ENCODE data around the gene WWOX. TPM values are rescaled to one million over a fixed set of nuclear protein-coding genes. Genes with fewer than 3 reads are reported as not detected.

The WWOX gene
- total and polyA plus RNA-seq, 4 experiments from 2014 or later = 10.4 to 23.1 (median 17.5) TPM

GRCh38 chr16:78720416-78720815 is 621.0 kb downstream of the WWOX start:
- DNase-seq = no peak
- CTCF ChIA-PET (ENCODE audit: partially characterized antibody) = no interaction called here

GRCh38 chr16:78727536-78727935 is 628.1 kb downstream of the WWOX start:
- POLR2A ChIA-PET (ENCODE audit: partially characterized antibody) = no interaction called here
- CTCF ChIA-PET (ENCODE audit: partially characterized antibody) = no interaction called here
- no peaks in the 10 kb centered on the region for H3K4me1 ChIP-seq (ENCODE audit: insufficient read depth, low read length)
- Mint-ChIP-seq H3K27ac (no peak overlapping the region), H3K36me3 (peaks cover 0 to 5% of the 10 kb centered on the region in 2 donors), H3K4me3 (no peak overlapping the region), H3K9me3 (peaks cover 0 to 1% (median 0%) of the 10 kb centered on the region in 8 donors), H3K4me1 (peaks cover 0 to 1% (median 0%) of the 10 kb centered on the region in 4 donors), H3K27me3 (peaks cover 0 to 1% of the 10 kb centered on the region in 2 donors)
- no peaks in the 10 kb centered on the region for H3K36me3 ChIP-seq (ENCODE audit: insufficient read depth, low read length)
- DNase-seq = no peak
- H3K9me3 ChIP-seq (ENCODE audit: control insufficient read depth in 1 of 2, low read length in 2 of 2) = no peaks in the 10 kb centered on the region
- no peak overlapping the region for H3K4me3 ChIP-seq (ENCODE audit: low read length in 2 of 2)
- intact Hi-C loops (cut with micrococcal nuclease) = no loop called here
- no peak overlapping the region for H3K27ac ChIP-seq (ENCODE audit: low read depth, low read length)
- no peaks in the 10 kb centered on the region for H3K27me3 ChIP-seq (ENCODE audit: insufficient read depth, low read length)

More at GRCh38 chr16:78720416-78720815, 621.0 kb downstream of the WWOX start:
- Mint-ChIP-seq H3K27ac (no peak overlapping the region), H3K36me3 (no peaks in the 10 kb centered on the region), H3K27me3 (no peaks in the 10 kb centered on the region), H3K9me3 (no peaks in the 10 kb centered on the region), H3K4me1 (peaks cover 0 to 3% (median under 1%) of the 10 kb centered on the region in 4 donors), H3K4me3 (no peak overlapping the region)
- Histone ChIP-seq H3K9me3 (ENCODE audit: control insufficient read depth in 1 of 2, low read length in 2 of 2) (no peaks in the 10 kb centered on the region), H3K36me3 (ENCODE audit: insufficient read depth, low read length) (no peaks in the 10 kb centered on the region), H3K4me1 (ENCODE audit: insufficient read depth, low read length) (no peaks in the 10 kb centered on the region), H3K27me3 (ENCODE audit: insufficient read depth, low read length) (no peaks in the 10 kb centered on the region), H3K4me3 (ENCODE audit: low read length in 2 of 2) (no peak overlapping the region), H3K27ac (ENCODE audit: low read depth, low read length) (no peak overlapping the region)
- intact Hi-C loops (cut with micrococcal nuclease) = no loop called here
- POLR2A ChIA-PET (ENCODE audit: partially characterized antibody) = no interaction called here

GRCh38 chr16:78729687-78730086 is 630.2 kb downstream of the WWOX start:
- Histone ChIP-seq H3K27me3 (ENCODE audit: insufficient read depth, low read length) (no peaks in the 10 kb centered on the region), H3K4me3 (ENCODE audit: low read length in 2 of 2) (no peak overlapping the region), H3K4me1 (ENCODE audit: insufficient read depth, low read length) (no peaks in the 10 kb centered on the region), H3K36me3 (ENCODE audit: insufficient read depth, low read length) (no peaks in the 10 kb centered on the region), H3K27ac (ENCODE audit: low read depth, low read length) (no peak overlapping the region), H3K9me3 (ENCODE audit: control insufficient read depth in 1 of 2, low read length in 2 of 2) (no peaks in the 10 kb centered on the region)
- intact Hi-C loops (cut with micrococcal nuclease) = no loop called here
- Mint-ChIP-seq H3K27ac (no peak overlapping the region), H3K4me1 (no peaks in the 10 kb centered on the region), H3K27me3 (peaks cover 0 to 1% of the 10 kb centered on the region in 2 donors), H3K36me3 (peaks cover 0 to 5% of the 10 kb centered on the region in 2 donors), H3K4me3 (no peak overlapping the region), H3K9me3 (peaks cover 0 to 1% (median 0%) of the 10 kb centered on the region in 8 donors)
- ChIA-PET POLR2A (ENCODE audit: partially characterized antibody) (interaction anchor here (0.8 kb wide), 1 partner anchor 13 kb away, joined by 3 read pairs; no protein-coding TSS in a partner anchor), CTCF (ENCODE audit: partially characterized antibody) (interaction anchor here (0.7 to 1.2 kb wide), 2 partner anchors 13 to 23 kb away, joined by 3 to 4 read pairs; no protein-coding TSS in a partner anchor)
- DNase-seq = no peak

- Histone ChIP-seq H3K4me3 (ENCODE audit: low read length in 2 of 2) (no peak overlapping the region), H3K27me3 (ENCODE audit: insufficient read depth, low read length) (no peaks in the 10 kb centered on the region), H3K27ac (ENCODE audit: low read depth, low read length) (no peak overlapping the region), H3K36me3 (ENCODE audit: insufficient read depth, low read length) (no peaks in the 10 kb centered on the region), H3K9me3 (ENCODE audit: control insufficient read depth in 1 of 2, low read length in 2 of 2) (no peaks in the 10 kb centered on the region), H3K4me1 (ENCODE audit: insufficient read depth, low read length) (no peaks in the 10 kb centered on the region)
- peaks cover 0 to 2% (median 0%) of the 10 kb centered on the region in 4 donors for H3K4me1 Mint-ChIP-seq
- CTCF ChIA-PET (ENCODE audit: partially characterized antibody) = no interaction called here
- POLR2A ChIA-PET (ENCODE audit: partially characterized antibody) = no interaction called here
- no peak for DNase-seq
- no peaks in the 10 kb centered on the region for H3K27me3 Mint-ChIP-seq
- H3K27ac Mint-ChIP-seq = no peak overlapping the region
- peaks cover 0 to 5% of the 10 kb centered on the region in 2 donors for H3K36me3 Mint-ChIP-seq
- H3K4me3 Mint-ChIP-seq = no peak overlapping the region
- peaks cover 0 to 1% (median 0%) of the 10 kb centered on the region in 8 donors for H3K9me3 Mint-ChIP-seq
- intact Hi-C loops (cut with micrococcal nuclease) = no loop called here
These were observed 632.3 kb downstream of the WWOX start for GRCh38 chr16:78731785-78732184.

GRCh38 chr16:78732696-78733095 is 633.2 kb downstream of the WWOX start:
- Histone ChIP-seq H3K27ac (ENCODE audit: low read depth, low read length) (no peak overlapping the region), H3K4me1 (ENCODE audit: insufficient read depth, low read length) (no peaks in the 10 kb centered on the region), H3K27me3 (ENCODE audit: insufficient read depth, low read length) (no peaks in the 10 kb centered on the region), H3K9me3 (ENCODE audit: control insufficient read depth in 1 of 2, low read length in 2 of 2) (no peaks in the 10 kb centered on the region), H3K36me3 (ENCODE audit: insufficient read depth, low read length) (no peaks in the 10 kb centered on the region), H3K4me3 (ENCODE audit: low read length in 2 of 2) (no peak overlapping the region)
- intact Hi-C loops (cut with micrococcal nuclease) = no loop called here
- Mint-ChIP-seq H3K4me3 (no peak overlapping the region), H3K27ac (no peak overlapping the region), H3K27me3 (no peaks in the 10 kb centered on the region), H3K4me1 (peaks cover 0 to 2% (median 0%) of the 10 kb centered on the region in 4 donors), H3K36me3 (peaks cover 0 to 5% of the 10 kb centered on the region in 2 donors), H3K9me3 (peaks cover 0 to 1% (median 0%) of the 10 kb centered on the region in 8 donors)
- DNase-seq = no peak
- POLR2A ChIA-PET (ENCODE audit: partially characterized antibody) = no interaction called here
- CTCF ChIA-PET (ENCODE audit: partially characterized antibody) = no interaction called here

GRCh38 chr16:78735337-78735736 is 635.9 kb downstream of the WWOX start:
- POLR2A ChIA-PET (ENCODE audit: partially characterized antibody) = no interaction called here
- H3K4me3 Mint-ChIP-seq = no peak overlapping the region

GRCh38 chr16:78737630-78738029 is 638.2 kb downstream of the WWOX start:
- peaks cover 17% of the 10 kb centered on the region for H3K4me1 ChIP-seq (ENCODE audit: insufficient read depth, low read length)
- CTCF ChIA-PET (ENCODE audit: partially characterized antibody) = interaction anchor here (0.8 kb wide), 1 partner anchor 33 kb away, joined by 3 read pairs; no protein-coding TSS in a partner anchor
- peaks cover 9 to 28% (median 14%) of the 10 kb centered on the region in 4 donors for H3K4me1 Mint-ChIP-seq
- H3K4me3 ChIP-seq (ENCODE audit: low read length in 2 of 2) = no peak overlapping the region
- H3K27me3 Mint-ChIP-seq = no peaks in the 10 kb centered on the region
- DNase-seq = no peak
- H3K27me3 ChIP-seq (ENCODE audit: insufficient read depth, low read length) = no peaks in the 10 kb centered on the region
- H3K36me3 ChIP-seq (ENCODE audit: insufficient read depth, low read length) = no peaks in the 10 kb centered on the region
- peaks cover 0 to 5% of the 10 kb centered on the region in 2 donors for H3K36me3 Mint-ChIP-seq
- intact Hi-C loops (cut with micrococcal nuclease) = no loop called here
- H3K9me3 ChIP-seq (ENCODE audit: control insufficient read depth in 1 of 2, low read length in 2 of 2) = no peaks in the 10 kb centered on the region
- H3K9me3 Mint-ChIP-seq = no peaks in the 10 kb centered on the region
- peak overlapping the region in 1 of 7 donors; percentile 52 for H3K27ac Mint-ChIP-seq
- POLR2A ChIA-PET (ENCODE audit: partially characterized antibody) = no interaction called here
- H3K27ac ChIP-seq (ENCODE audit: low read depth, low read length) = no peak overlapping the region
- H3K4me3 Mint-ChIP-seq = no peak overlapping the region

More at GRCh38 chr16:78735337-78735736, 635.9 kb downstream of the WWOX start:
- Mint-ChIP-seq H3K4me1 (peaks cover 0 to 5% (median 1%) of the 10 kb centered on the region in 4 donors), H3K36me3 (peaks cover 0 to 5% of the 10 kb centered on the region in 2 donors), H3K27ac (peak overlapping the region in 1 of 7 donors; percentile 36), H3K27me3 (no peaks in the 10 kb centered on the region), H3K9me3 (no peaks in the 10 kb centered on the region)
- Histone ChIP-seq H3K4me1 (ENCODE audit: insufficient read depth, low read length) (no peaks in the 10 kb centered on the region), H3K27ac (ENCODE audit: low read depth, low read length) (no peak overlapping the region), H3K4me3 (ENCODE audit: low read length in 2 of 2) (no peak overlapping the region), H3K36me3 (ENCODE audit: insufficient read depth, low read length) (no peaks in the 10 kb centered on the region), H3K9me3 (ENCODE audit: control insufficient read depth in 1 of 2, low read length in 2 of 2) (no peaks in the 10 kb centered on the region), H3K27me3 (ENCODE audit: insufficient read depth, low read length) (no peaks in the 10 kb centered on the region)
- intact Hi-C loops (cut with micrococcal nuclease) = no loop called here
- CTCF ChIA-PET (ENCODE audit: partially characterized antibody) = interaction anchor here (0.6 kb wide), 1 partner anchor 236 kb away, joined by 3 read pairs; no protein-coding TSS in a partner anchor
- DNase-seq = no peak
